Dermis blood vessel endothelial cell (primary cell): ENCODE measurements around the gene ZNF618. TPM values are rescaled to one million over a fixed set of nuclear protein-coding genes. Genes with fewer than 3 reads are reported as not detected.
A peak's percentile ranks its signal among the peaks of the same experiment; 100 is the strongest.

ENCODE experiments used
- DNase-seq: peaks from one replicate; pipeline ENCODE4 v3.0.0; 2010
- total RNA-seq: library from RNA; depleted of rRNA; stranded (reverse); fragments of >200 nt; gene quantifications from 2 replicates; pipeline ENCODE4 v1.2.3, GENCODE V29; 2014

The ZNF618 gene
- total RNA-seq, 1 donor from 2014 or later, result 11.7 TPM

GRCh38 chr9:113885183-113886025, 9.3 kb downstream of the ZNF618 start:
- no peak for DNase-seq

GRCh38 chr9:113886026-113886369, 9.9 kb downstream of the ZNF618 start:
- no peak for DNase-seq

GRCh38 chr9:113886466-113886865, 10.4 kb downstream of the ZNF618 start:
- DNase-seq, result no peak

GRCh38 chr9:113886933-113887332, 10.8 kb downstream of the ZNF618 start:
- peak; percentile 69 for DNase-seq

- DNase-seq, result peak; percentile 55
Observed at GRCh38 chr9:113887436-113887835, 11.3 kb downstream of the ZNF618 start.

- DNase-seq, result no peak
Observed at GRCh38 chr9:113888336-113888735, 12.2 kb downstream of the ZNF618 start.

- no peak for DNase-seq
Observed at GRCh38 chr9:113888976-113889375, 12.9 kb downstream of the ZNF618 start.

GRCh38 chr9:113890704-113891103, 14.6 kb downstream of the ZNF618 start:
- DNase-seq, result no peak

GRCh38 chr9:113892861-113893491, 16.9 kb downstream of the ZNF618 start:
- DNase-seq, result no peak

- no peak for DNase-seq
Observed at GRCh38 chr9:113894166-113894565, 18.1 kb downstream of the ZNF618 start.

GRCh38 chr9:113895526-113895925, 19.4 kb downstream of the ZNF618 start:
- no peak for DNase-seq

GRCh38 chr9:113896713-113897112, 20.6 kb downstream of the ZNF618 start:
- DNase-seq, result no peak

- DNase-seq, result peak; percentile 49
Observed at GRCh38 chr9:113898151-113898550, 22.0 kb downstream of the ZNF618 start.

- DNase-seq, result no peak
Observed at GRCh38 chr9:113898596-113898995, 22.5 kb downstream of the ZNF618 start.

- DNase-seq, result no peak
Observed at GRCh38 chr9:113899205-113899604, 23.1 kb downstream of the ZNF618 start.

- DNase-seq, result no peak
Observed at GRCh38 chr9:113901221-113901688, 25.1 kb downstream of the ZNF618 start.

- DNase-seq, result no peak
Observed at GRCh38 chr9:113903514-113904077, 27.5 kb downstream of the ZNF618 start.

- DNase-seq, result no peak
Observed at GRCh38 chr9:113906411-113907110, 30.5 kb downstream of the ZNF618 start.

- no peak for DNase-seq
Observed at GRCh38 chr9:113907282-113907681, 31.2 kb downstream of the ZNF618 start.

GRCh38 chr9:113909421-113909820, 33.3 kb downstream of the ZNF618 start:
- no peak for DNase-seq

- no peak for DNase-seq
Observed at GRCh38 chr9:113910036-113910639, 34.0 kb downstream of the ZNF618 start.

- no peak for DNase-seq
Observed at GRCh38 chr9:113911850-113912557, 35.9 kb downstream of the ZNF618 start.
